ENCODE measurements around the gene KRTAP12-2.

KRTAP12-2 gene

GRCh38 chr21:44626673-44627143, 40.0 kb downstream of the KRTAP12-2 start, which contains the start of gene KRTAP10-9:
KRTAP10-9 (plus strand) TSS chr21:44627093; CDS start chr21:44627172, 79 bp downstream.
- DNase-seq (ENCODE audit: low read depth) = no peak
- H3K4me3 ChIP-seq (ENCODE audit: control insufficient read depth, low read depth, low read length) = no peak within 1 kb of the TSS
- TF ChIP-seq CTCF (conservative IDR thresholded peaks at IDR 0.05; ENCODE audit: control insufficient read depth, insufficient read depth, low read depth, low read length) = no peak

GRCh38 chr21:44626262-44626661, 40.5 kb downstream of the KRTAP12-2 start:
- no peak overlapping the region for H3K4me3 ChIP-seq (ENCODE audit: control insufficient read depth, low read depth, low read length)
- DNase-seq (ENCODE audit: low read depth) = no peak
- no peak for TF ChIP-seq CTCF (conservative IDR thresholded peaks at IDR 0.05; ENCODE audit: control insufficient read depth, insufficient read depth, low read depth, low read length)

DNA sequence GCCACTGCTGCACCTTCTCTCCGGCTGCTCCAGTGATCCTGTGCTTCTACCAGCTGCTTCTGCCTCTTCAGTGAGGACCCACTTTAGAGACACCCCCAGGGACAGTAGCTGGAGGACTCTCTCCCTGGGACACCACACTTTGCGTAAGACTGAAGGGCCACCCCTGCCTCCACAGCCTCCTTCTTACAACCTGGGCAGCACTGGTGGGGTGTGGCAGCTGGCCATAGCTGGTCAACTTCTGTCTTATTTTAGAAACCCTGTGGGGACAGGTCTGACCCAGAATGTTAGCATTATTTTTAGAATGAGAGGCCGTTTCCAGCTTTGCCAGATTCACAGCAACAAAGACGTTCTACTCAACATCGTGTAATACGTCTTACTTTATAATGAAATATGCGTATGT, 41.0 kb downstream of the KRTAP12-2 start:
- no peak overlapping the region for H3K4me3 ChIP-seq (ENCODE audit: control insufficient read depth, low read depth, low read length)
- DNase-seq (ENCODE audit: low read depth) = no peak
- TF ChIP-seq CTCF (conservative IDR thresholded peaks at IDR 0.05; ENCODE audit: control insufficient read depth, insufficient read depth, low read depth, low read length) = no peak

DNA sequence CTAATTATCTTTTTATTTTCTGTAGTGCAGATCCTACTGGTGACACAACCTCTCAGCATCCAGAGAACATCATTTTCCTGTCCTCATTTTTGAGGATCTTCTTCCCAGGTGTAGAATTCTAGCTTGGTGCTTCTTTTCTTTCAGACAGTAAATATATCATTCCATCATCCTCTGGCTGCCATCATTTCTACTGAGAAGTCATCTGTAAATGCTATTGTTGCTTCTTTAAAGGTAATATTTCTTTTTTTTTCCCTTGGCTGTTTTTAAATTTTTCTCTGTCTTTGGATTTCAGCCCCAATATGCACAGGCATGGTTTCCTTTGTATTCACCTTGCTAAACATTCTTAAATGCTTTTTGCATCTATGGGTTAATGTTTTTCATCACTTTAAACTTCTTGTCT, 43.2 kb downstream of the KRTAP12-2 start:
- no peak for DNase-seq (ENCODE audit: low read depth)
- no peak for TF ChIP-seq CTCF (conservative IDR thresholded peaks at IDR 0.05; ENCODE audit: control insufficient read depth, insufficient read depth, low read depth, low read length)
- H3K4me3 ChIP-seq (ENCODE audit: control insufficient read depth, low read depth, low read length) = no peak overlapping the region

- no peak for TF ChIP-seq CTCF (conservative IDR thresholded peaks at IDR 0.05; ENCODE audit: control insufficient read depth, insufficient read depth, low read depth, low read length)
- DNase-seq (ENCODE audit: low read depth) = no peak
- no peak overlapping the region for H3K4me3 ChIP-seq (ENCODE audit: control insufficient read depth, low read depth, low read length)
Observed at GRCh38 chr21:44619886-44620285, 46.8 kb downstream of the KRTAP12-2 start.

- no peak for TF ChIP-seq CTCF (conservative IDR thresholded peaks at IDR 0.05; ENCODE audit: control insufficient read depth, insufficient read depth, low read depth, low read length)
- no peak for DNase-seq (ENCODE audit: low read depth)
- H3K4me3 ChIP-seq (ENCODE audit: control insufficient read depth, low read depth, low read length) = no peak overlapping the region
Observed at GRCh38 chr21:44618909-44619308, 47.8 kb downstream of the KRTAP12-2 start.

- no peak for TF ChIP-seq CTCF (conservative IDR thresholded peaks at IDR 0.05; ENCODE audit: control insufficient read depth, insufficient read depth, low read depth, low read length)
- no peak for DNase-seq (ENCODE audit: low read depth)
- no peak overlapping the region for H3K4me3 ChIP-seq (ENCODE audit: control insufficient read depth, low read depth, low read length)
Observed at GRCh38 chr21:44618504-44618903, 48.2 kb downstream of the KRTAP12-2 start.
